A673 (cell line): ENCODE measurements around the gene FOXO3.

Source experiments
- EZH2 ChIP-seq: fragments of 200-600 bp; sonication (generic); IDR thresholded peaks from 2 replicates; pipeline ENCODE4 v1.6.1; 2017; ENCODE audit warnings: borderline replicate concordance, low read depth, mild to moderate bottlenecking, mixed read lengths, antibody characterized with exemption, low read length; ENCODE audit not compliant: poor library complexity, severe bottlenecking
- TF ChIP-seq, protein P1 (sequence below): fragments of 300-800, 200-600 bp; sonication (generic); conservative IDR thresholded peaks from 2 replicates; pipeline ENCODE4 v1.5.1; 2017; ENCODE audit warnings: low read depth, mild to moderate bottlenecking, antibody characterized with exemption, low read length, moderate library complexity, mixed read lengths

DNA sequence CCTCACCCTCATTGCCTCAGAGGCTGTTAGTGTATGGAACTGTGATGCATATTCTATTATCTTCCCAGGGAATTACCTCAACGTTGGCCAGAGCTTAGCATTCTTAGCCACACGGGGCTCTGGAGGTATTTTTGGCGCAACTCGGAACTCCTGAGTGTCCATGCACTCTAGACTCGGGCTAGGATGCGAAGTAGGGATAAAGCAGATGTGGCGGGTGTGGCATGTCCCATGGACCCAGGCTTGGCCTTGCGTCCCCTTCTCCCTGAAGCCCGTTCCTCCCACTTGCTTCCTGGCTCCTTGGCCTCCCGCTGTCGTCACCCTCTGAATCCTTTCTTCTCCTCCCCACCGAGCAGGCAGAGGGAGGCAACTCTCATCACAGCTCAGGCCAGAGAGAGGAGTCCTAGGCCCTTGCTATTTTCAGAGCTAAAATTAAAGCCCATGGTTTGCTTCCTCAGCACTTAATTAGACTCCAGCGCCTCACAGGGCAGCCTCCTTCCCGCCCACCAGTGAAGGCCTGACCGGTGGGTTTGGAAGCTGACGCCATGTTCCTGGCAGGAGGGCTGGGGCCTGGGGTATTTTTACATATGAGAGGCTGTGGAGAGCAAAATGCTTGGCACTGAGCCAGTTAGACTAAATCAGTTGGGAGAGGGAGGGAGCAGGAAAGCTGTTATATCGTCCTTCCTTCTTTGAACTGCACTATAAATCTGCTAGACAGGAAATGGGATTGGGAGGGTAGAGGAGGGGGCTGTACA, 138.7 kb downstream of the FOXO3 start:
- TF ChIP-seq, protein P1, sequence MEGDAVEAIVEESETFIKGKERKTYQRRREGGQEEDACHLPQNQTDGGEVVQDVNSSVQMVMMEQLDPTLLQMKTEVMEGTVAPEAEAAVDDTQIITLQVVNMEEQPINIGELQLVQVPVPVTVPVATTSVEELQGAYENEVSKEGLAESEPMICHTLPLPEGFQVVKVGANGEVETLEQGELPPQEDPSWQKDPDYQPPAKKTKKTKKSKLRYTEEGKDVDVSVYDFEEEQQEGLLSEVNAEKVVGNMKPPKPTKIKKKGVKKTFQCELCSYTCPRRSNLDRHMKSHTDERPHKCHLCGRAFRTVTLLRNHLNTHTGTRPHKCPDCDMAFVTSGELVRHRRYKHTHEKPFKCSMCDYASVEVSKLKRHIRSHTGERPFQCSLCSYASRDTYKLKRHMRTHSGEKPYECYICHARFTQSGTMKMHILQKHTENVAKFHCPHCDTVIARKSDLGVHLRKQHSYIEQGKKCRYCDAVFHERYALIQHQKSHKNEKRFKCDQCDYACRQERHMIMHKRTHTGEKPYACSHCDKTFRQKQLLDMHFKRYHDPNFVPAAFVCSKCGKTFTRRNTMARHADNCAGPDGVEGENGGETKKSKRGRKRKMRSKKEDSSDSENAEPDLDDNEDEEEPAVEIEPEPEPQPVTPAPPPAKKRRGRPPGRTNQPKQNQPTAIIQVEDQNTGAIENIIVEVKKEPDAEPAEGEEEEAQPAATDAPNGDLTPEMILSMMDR = no peak
- TF ChIP-seq EZH2 = no peak
